Panc1 (cell line): Measurements from ENCODE around the gene NUDT7.

Source experiments
- CTCF ChIP-seq: fragments of 450-650 bp; IDR thresholded peaks from 2 replicates; pipeline ENCODE4 v1.5.1; 2017; ENCODE audit warnings: mild to moderate bottlenecking
- POLR2AphosphoS5 ChIP-seq: IDR thresholded peaks from 2 replicates; pipeline ENCODE4 v1.6.1; 2012; ENCODE audit warnings: mild to moderate bottlenecking, low read depth, low read length, moderate library complexity

- TF ChIP-seq CTCF = no peak
- TF ChIP-seq POLR2AphosphoS5 = no peak
Measured at GRCh38 chr16:77786186-77786847, 64.0 kb downstream of the NUDT7 start.
